Hepatocyte (in vitro differentiated cells): ENCODE measurements around the gene C1QTNF4.

Experiments
- EZH2 ChIP-seq: fragments of 200-600 bp; sonication (generic); IDR thresholded peaks from 2 replicates; pipeline ENCODE4 v1.6.1; 2016; ENCODE audit warnings: antibody characterized with exemption, mild to moderate bottlenecking, borderline replicate concordance
- TF ChIP-seq, protein P1 (sequence below): fragments of 200-600 bp; sonication (generic); IDR thresholded peaks from 2 replicates; pipeline ENCODE4 v1.5.1; 2016; ENCODE audit warnings: antibody characterized with exemption, mild to moderate bottlenecking; ENCODE audit not compliant: poor library complexity

DNA sequence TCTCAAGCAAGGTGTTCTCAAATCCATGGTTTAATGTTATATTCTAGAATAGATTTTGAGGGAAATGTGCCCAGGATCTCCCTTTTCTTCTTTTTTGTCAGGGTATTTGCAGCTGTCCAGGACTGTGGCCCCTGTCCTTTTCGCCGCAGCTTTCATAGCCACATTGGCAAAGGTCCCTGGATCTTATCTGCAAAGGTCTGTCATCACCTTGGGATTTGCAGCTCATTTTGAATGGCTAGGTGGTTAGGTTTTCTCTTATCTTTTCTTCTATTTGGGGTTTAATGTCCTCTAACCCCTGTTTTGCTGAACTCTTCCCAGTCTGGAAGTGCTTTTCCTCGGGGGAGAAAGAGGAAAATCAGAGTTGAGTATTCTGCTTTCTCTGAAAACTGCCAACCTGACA lies 11.7 kb upstream of the C1QTNF4 start:
- TF ChIP-seq, protein P1, sequence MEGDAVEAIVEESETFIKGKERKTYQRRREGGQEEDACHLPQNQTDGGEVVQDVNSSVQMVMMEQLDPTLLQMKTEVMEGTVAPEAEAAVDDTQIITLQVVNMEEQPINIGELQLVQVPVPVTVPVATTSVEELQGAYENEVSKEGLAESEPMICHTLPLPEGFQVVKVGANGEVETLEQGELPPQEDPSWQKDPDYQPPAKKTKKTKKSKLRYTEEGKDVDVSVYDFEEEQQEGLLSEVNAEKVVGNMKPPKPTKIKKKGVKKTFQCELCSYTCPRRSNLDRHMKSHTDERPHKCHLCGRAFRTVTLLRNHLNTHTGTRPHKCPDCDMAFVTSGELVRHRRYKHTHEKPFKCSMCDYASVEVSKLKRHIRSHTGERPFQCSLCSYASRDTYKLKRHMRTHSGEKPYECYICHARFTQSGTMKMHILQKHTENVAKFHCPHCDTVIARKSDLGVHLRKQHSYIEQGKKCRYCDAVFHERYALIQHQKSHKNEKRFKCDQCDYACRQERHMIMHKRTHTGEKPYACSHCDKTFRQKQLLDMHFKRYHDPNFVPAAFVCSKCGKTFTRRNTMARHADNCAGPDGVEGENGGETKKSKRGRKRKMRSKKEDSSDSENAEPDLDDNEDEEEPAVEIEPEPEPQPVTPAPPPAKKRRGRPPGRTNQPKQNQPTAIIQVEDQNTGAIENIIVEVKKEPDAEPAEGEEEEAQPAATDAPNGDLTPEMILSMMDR, result no peak
- TF ChIP-seq EZH2, result no peak
